ENCODE results near the gene PAPPA2. TPM values are rescaled to one million over a fixed set of nuclear protein-coding genes. Genes with fewer than 3 reads are reported as not detected.

PAPPA2 gene
- total and polyA plus RNA-seq, 12 donors, result 0.03 to 0.87 (median 0.10) TPM; not detected in 1

DNA sequence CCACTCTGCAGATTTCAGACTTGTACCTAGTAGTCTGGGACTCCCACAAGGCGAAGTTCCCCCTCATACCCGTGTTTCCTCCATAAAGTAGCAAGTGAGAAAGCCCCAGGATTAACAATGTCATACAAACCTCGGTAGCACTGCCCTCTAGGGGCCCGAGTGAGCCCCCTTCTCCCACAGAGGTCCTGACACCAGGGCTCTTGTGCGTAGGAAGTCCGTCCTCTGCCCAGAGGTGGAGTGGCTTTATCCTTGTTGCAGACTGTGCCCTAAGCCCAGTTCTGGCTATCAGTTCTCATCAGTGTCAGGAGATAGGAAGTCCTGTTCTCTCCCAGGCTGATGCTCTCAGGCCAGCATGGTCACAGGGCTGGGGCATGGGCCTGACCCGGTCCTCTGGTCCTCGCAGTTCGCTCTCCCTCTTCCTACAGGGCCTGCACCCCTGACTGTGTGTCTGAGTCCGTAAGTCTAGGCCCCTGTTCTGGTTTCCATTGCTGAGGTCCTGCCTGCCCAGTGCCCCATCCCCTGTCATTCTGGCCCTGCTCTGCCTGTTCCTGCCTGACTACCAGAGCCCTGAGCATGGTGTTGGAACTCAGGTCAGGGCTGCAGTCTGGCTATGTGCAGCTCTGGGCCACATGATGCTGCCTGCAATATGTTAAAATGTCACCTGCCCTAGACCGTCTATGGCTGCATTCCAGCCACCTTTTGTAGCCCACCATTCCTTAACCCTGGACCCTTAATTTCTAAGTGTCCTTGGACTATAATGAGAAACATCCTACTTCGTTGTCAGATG, 416.0 kb downstream of the PAPPA2 start:
- intact Hi-C loops (cut with DNase I), result no loop called here
- Histone ChIP-seq H3K4me3 (no peak overlapping the region), H3K27ac (no peak overlapping the region), H3K4me1 (replicated peaks in 1 of 2) (no peaks in the 10 kb centered on the region), H3K27me3 (no peaks in the 10 kb centered on the region), H3K9me3 (replicated peaks in 1 of 3) (no peaks in the 10 kb centered on the region), H3K36me3 (replicated peaks in 1 of 2) (no peaks in the 10 kb centered on the region)
- TF ChIP-seq, protein P1, sequence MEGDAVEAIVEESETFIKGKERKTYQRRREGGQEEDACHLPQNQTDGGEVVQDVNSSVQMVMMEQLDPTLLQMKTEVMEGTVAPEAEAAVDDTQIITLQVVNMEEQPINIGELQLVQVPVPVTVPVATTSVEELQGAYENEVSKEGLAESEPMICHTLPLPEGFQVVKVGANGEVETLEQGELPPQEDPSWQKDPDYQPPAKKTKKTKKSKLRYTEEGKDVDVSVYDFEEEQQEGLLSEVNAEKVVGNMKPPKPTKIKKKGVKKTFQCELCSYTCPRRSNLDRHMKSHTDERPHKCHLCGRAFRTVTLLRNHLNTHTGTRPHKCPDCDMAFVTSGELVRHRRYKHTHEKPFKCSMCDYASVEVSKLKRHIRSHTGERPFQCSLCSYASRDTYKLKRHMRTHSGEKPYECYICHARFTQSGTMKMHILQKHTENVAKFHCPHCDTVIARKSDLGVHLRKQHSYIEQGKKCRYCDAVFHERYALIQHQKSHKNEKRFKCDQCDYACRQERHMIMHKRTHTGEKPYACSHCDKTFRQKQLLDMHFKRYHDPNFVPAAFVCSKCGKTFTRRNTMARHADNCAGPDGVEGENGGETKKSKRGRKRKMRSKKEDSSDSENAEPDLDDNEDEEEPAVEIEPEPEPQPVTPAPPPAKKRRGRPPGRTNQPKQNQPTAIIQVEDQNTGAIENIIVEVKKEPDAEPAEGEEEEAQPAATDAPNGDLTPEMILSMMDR (IDR thresholded peaks at IDR 0.05), result no peak
- TF ChIP-seq POLR2A (IDR thresholded peaks at IDR 0.05), result no peak
- no peak for DNase-seq
- 81 to 88% (median 85%) methylated on average over 12 of the region's 12 CpGs for WGBS, 4 donors

DNA sequence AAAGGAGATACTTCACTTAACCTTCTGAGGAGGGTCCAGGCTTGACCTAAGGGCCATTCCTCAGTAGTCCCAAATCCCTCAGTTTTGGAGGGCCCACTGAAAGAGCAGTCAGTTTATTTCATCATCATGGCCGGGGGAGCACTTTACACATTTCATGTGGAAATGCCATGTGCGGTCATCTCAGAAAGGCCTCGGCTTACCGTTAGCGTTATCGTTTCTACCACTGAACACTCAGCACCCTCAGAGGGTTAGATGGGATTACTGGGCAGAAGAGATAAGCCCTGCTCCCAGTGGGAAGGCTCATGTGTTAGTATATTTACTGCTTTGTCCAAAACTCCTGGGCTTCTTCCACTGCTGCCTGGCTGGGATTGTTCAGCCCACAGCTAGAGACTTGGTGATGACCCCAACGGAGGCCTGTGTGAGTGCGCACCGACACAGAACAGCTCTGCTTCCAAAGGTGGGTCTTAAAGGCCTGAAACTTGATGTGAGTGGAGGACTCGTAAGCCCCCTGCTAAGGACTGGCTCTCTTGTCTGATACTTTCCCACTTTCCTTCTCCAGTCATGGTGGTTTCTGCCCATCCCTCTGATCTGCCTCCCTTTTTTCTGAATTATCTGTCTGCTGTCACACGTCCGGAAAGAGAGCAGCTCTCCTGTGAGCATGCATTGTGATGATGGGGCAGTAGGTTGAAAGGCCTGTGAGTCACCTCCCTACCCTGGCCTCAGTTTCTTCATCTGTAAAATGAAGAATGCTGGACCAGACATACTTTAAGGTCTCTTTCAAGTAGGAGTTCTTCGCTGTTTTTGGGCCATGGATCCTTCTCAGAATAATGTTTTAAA, 417.0 kb downstream of the PAPPA2 start:
- Histone ChIP-seq H3K4me3 (no peak overlapping the region), H3K4me1 (replicated peaks in 1 of 2) (no peaks in the 10 kb centered on the region), H3K9me3 (replicated peaks in 1 of 3) (no peaks in the 10 kb centered on the region), H3K36me3 (replicated peaks in 1 of 2) (no peaks in the 10 kb centered on the region), H3K27me3 (no peaks in the 10 kb centered on the region), H3K27ac (no peak overlapping the region)
- intact Hi-C loops (cut with DNase I), result loop anchor here in 1 of 2 donors (5.0 kb wide), 1 partner anchor 318 kb away; no protein-coding TSS in a partner anchor
- TF ChIP-seq, protein P1 (IDR thresholded peaks at IDR 0.05), result no peak
- no peak for TF ChIP-seq POLR2A (IDR thresholded peaks at IDR 0.05)
- 88 to 95% (median 94%) methylated on average over 13 of the region's 13 CpGs for WGBS, 4 donors
- DNase-seq, result no peak

DNA sequence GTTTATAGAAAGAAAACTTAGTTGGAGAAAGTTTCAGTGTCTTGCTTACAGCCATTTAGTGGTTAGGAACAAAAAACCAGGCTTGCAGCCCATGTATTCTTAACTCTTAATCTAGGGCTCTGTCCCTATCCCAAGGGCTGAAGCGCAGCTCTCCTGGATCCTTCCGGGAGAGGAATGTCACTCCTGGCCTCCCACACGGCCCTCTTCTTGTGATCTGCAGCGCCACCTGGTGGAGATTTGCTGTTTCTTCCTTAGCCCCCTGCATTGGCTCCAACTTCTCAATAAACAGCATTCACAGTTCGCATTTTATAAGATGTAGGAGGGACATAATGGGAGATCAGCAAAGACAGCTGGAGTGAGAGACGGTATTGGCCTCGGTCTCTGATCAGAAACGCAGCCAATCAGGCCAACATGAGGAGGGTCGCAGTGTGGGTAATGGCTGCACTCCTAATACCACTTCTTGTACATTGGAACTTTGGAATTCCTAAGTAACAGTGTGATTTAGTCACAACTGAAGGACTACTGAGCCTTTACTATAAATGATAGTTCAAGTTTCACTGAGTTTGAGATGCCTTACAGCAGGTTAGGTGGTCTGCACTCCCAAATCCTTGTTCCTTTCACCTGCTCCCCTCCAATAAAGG, 418.1 kb downstream of the PAPPA2 start:
- H3K27ac ChIP-seq, result no peak overlapping the region
- no peaks in the 10 kb centered on the region for H3K27me3 ChIP-seq
- H3K36me3 ChIP-seq (replicated peaks in 1 of 2), result no peaks in the 10 kb centered on the region
- H3K4me3 ChIP-seq, result no peak overlapping the region
- no peaks in the 10 kb centered on the region for H3K9me3 ChIP-seq (replicated peaks in 1 of 3)
- 20 to 30% (median 26%) methylated on average over 9 of the region's 9 CpGs for WGBS, 4 donors
- intact Hi-C loops (cut with DNase I), result loop anchor here in 1 of 2 donors (5.0 kb wide), 1 partner anchor 319 kb away; no protein-coding TSS in a partner anchor
- peak; percentile 56 to 84 (median 76) for DNase-seq
- H3K4me1 ChIP-seq (replicated peaks in 1 of 2), result no peaks in the 10 kb centered on the region
- TF ChIP-seq, protein P1 (IDR thresholded peaks at IDR 0.05), result peak; percentile 66 to 85 (median 76)
- TF ChIP-seq POLR2A (IDR thresholded peaks at IDR 0.05), result no peak

DNA sequence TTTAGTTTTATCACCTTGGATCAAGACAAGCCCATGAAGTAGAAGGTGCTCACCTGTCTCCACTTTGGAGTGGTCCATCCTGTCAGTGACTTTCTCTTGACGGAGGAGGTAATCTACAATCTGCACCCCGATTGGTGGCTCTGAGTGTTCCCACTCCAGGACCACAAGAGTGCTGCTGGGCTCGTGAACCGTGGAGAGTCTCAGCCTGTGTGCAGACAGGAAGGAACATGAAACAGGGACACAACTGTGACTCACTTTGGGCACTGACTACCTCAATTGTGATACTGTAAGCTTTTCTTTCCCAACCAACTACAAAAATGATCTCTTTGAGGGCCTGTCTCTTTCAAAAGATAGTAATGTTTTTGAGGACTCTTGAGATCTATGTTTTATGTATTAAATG, 421.3 kb downstream of the PAPPA2 start:
- Histone ChIP-seq H3K9me3 (replicated peaks in 1 of 3) (no peaks in the 10 kb centered on the region), H3K27ac (no peak overlapping the region), H3K36me3 (replicated peaks in 1 of 2) (no peaks in the 10 kb centered on the region), H3K27me3 (no peaks in the 10 kb centered on the region), H3K4me1 (replicated peaks in 1 of 2) (no peaks in the 10 kb centered on the region), H3K4me3 (no peak overlapping the region)
- TF ChIP-seq, protein P1 (IDR thresholded peaks at IDR 0.05), result no peak
- TF ChIP-seq POLR2A (IDR thresholded peaks at IDR 0.05), result no peak
- intact Hi-C loops (cut with DNase I), result loop anchor here in 1 of 2 donors (5.0 kb wide), 1 partner anchor 322 kb away; no protein-coding TSS in a partner anchor
- WGBS, 4 donors, result 82 to 96% (median 83%) methylated on average over 4 of the region's 4 CpGs
- no peak for DNase-seq
